Skeletal muscle tissue (tissue), 4 donors: ENCODE data around the gene CILP. TPM values are rescaled to one million over a fixed set of nuclear protein-coding genes. Genes with fewer than 3 reads are reported as not detected.
A peak's percentile ranks its signal among the peaks of the same experiment; 100 is the strongest.
"Not testable (repeated sequence)": the region's sequence is repeated elsewhere in the genome, so short reads cannot be mapped to it uniquely, and the experiment has no call there.

Experiments
- H3K27ac ChIP-seq: one replicate; pipeline ENCODE4 v1.7.0; 2013; ENCODE audit warnings: mild to moderate bottlenecking, low read depth, low read length, inconsistent platforms
- H3K27me3 ChIP-seq, 3 donors: one replicate each; pipeline ENCODE4 v1.7.0; 2013; ENCODE audit warnings: low read length in 3 of 3; ENCODE audit not compliant: control insufficient read depth in 3 of 3, insufficient read depth in 3 of 3
- H3K36me3 ChIP-seq, 3 donors: one replicate each; pipeline ENCODE4 v1.7.0; 2013; ENCODE audit warnings: low read length in 3 of 3; ENCODE audit not compliant: control insufficient read depth in 3 of 3, insufficient read depth in 3 of 3
- H3K4me1 ChIP-seq, 3 donors: one replicate each; pipeline ENCODE4 v1.7.0; 2013; ENCODE audit warnings: low read length in 3 of 3, mild to moderate bottlenecking in 3 of 3; ENCODE audit not compliant: control insufficient read depth in 3 of 3, insufficient read depth in 3 of 3
- H3K4me3 ChIP-seq, 3 donors: one replicate each; pipeline ENCODE4 v1.7.0; 2013; ENCODE audit warnings: low read length in 3 of 3
- H3K9ac ChIP-seq, 3 donors: one replicate each; pipeline ENCODE4 v1.7.0; 2013; ENCODE audit warnings: low read length in 3 of 3, mild to moderate bottlenecking in 3 of 3, moderate library complexity in 2 of 3, low read depth in 1 of 3
- H3K9me3 ChIP-seq, 3 donors: one replicate each; pipeline ENCODE4 v1.7.0; 2013; ENCODE audit warnings: low read length in 3 of 3; ENCODE audit not compliant: control insufficient read depth in 3 of 3
- total RNA-seq: library from RNA; depleted of rRNA; stranded (reverse); fragments of >200 nt; gene quantifications from one replicate; pipeline ENCODE4 v1.2.3, GENCODE V29; 2014
- donor health status: Osteomylitis.

Gene CILP
- total RNA-seq, 1 donor from 2014 or later: 38.1 TPM

DNA sequence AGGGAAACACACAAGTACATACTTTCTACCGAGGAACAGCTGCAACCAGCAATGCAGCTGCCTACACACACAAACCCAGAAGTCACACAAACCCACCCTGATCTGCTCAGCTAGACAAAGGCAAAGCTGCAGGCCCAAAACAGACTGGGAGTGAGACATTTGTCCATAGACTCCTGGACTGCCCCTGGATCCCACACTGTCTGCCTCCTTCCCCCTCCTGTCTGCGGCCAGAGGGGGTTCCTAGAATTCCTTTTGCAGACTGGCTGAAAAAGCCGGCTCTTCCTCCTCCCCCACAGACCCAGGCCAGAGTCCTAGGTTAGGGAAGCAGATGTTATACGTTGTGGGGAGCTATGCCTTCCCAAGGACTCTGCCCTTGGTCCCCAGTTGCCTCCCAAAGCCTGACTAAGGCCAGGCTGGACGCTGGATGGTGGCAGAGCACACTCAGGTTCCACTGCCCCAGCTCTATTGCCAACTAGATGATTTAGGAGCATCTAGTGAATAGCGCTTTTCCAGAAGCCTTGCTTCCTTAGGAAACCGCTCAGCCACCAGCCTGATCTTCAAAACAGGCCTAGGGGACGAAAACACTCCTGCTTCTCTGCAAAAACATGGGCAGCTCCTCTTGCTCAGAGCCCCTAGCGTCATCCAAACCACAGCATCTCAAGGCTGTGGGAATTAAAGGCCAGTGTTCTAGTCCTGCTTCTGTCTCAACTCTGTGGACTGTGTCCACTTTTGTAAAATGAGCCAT lies 37.4 kb upstream of the CILP start:
- H3K9ac ChIP-seq: no peak overlapping the region
- peaks cover 0 to 2% (median 0%) of the 10 kb centered on the region in 3 donors for H3K36me3 ChIP-seq
- H3K4me3 ChIP-seq: no peak overlapping the region
- H3K4me1 ChIP-seq: peaks cover 18 to 22% (median 21%) of the 10 kb centered on the region in 3 donors
- no peaks in the 10 kb centered on the region for H3K27me3 ChIP-seq
- H3K27ac ChIP-seq: peak overlapping the region; percentile 60
- no peaks in the 10 kb centered on the region for H3K9me3 ChIP-seq

GRCh38 chr15:65246939-65247338 lies 35.7 kb upstream of the CILP start:
- H3K9ac ChIP-seq: no peak overlapping the region
- H3K27me3 ChIP-seq: no peaks in the 10 kb centered on the region
- H3K27ac ChIP-seq: no peak overlapping the region
- H3K4me3 ChIP-seq: no peak overlapping the region
- H3K9me3 ChIP-seq: no peaks in the 10 kb centered on the region
- H3K4me1 ChIP-seq: peaks cover 18 to 22% (median 21%) of the 10 kb centered on the region in 3 donors
- peaks cover 0 to 2% (median 0%) of the 10 kb centered on the region in 3 donors for H3K36me3 ChIP-seq

- no peaks in the 10 kb centered on the region for H3K9me3 ChIP-seq
- H3K27me3 ChIP-seq: no peaks in the 10 kb centered on the region
- peaks cover 0 to 2% (median 0%) of the 10 kb centered on the region in 3 donors for H3K36me3 ChIP-seq
- peak overlapping the region; percentile 64 for H3K27ac ChIP-seq
- peak overlapping the region in 1 of 3 donors; percentile 21 for H3K9ac ChIP-seq
- no peak overlapping the region for H3K4me3 ChIP-seq
- peaks cover 18 to 22% (median 21%) of the 10 kb centered on the region in 3 donors for H3K4me1 ChIP-seq
These were observed 34.9 kb upstream of the CILP start for GRCh38 chr15:65246026-65246714.

GRCh38 chr15:65245096-65245856 lies 34.0 kb upstream of the CILP start:
- Histone ChIP-seq H3K9ac (peak overlapping the region in 1 of 3 donors; percentile 21), H3K27me3 (no peaks in the 10 kb centered on the region), H3K27ac (peak overlapping the region; percentile 64), H3K9me3 (no peaks in the 10 kb centered on the region), H3K4me3 (no peak overlapping the region), H3K4me1 (peaks cover 18 to 22% (median 21%) of the 10 kb centered on the region in 3 donors), H3K36me3 (peaks cover 0 to 2% (median 0%) of the 10 kb centered on the region in 3 donors)

DNA sequence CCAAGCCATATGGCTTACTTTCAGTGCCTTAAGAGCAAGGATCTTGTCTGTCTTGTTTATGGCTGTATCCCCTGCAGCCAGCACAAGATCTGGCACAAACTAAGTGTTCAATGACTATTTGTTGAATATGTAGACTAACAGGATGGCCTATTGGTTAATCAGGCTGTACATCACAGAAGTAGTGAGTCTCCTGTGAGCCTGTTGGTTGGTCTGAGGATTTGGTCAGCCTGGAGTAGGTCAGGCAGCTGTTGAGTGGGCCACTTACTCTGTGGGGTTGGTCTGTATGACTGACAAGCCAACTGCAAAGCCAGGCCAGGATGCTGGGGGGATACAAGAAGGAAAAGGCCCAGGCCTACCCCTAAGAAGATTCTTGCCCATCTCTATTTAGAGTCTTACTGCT lies 33.4 kb upstream of the CILP start:
- no peak overlapping the region for H3K9ac ChIP-seq
- no peak overlapping the region for H3K4me3 ChIP-seq
- H3K4me1 ChIP-seq: peaks cover 18 to 21% (median 21%) of the 10 kb centered on the region in 3 donors
- no peaks in the 10 kb centered on the region for H3K9me3 ChIP-seq
- peaks cover 0 to 2% (median 0%) of the 10 kb centered on the region in 3 donors for H3K36me3 ChIP-seq
- no peak overlapping the region for H3K27ac ChIP-seq
- no peaks in the 10 kb centered on the region for H3K27me3 ChIP-seq

GRCh38 chr15:65236443-65236842 lies 25.2 kb upstream of the CILP start:
- not testable (repeated sequence) for H3K4me1 ChIP-seq, H3K4me3 ChIP-seq, H3K27me3 ChIP-seq, H3K27ac ChIP-seq, H3K36me3 ChIP-seq, H3K9me3 ChIP-seq, H3K9ac ChIP-seq

GRCh38 chr15:65233696-65234095 lies 22.4 kb upstream of the CILP start:
- Histone ChIP-seq H3K9me3 (no peaks in the 10 kb centered on the region), H3K4me1 (no peaks in the 10 kb centered on the region), H3K36me3 (no peaks in the 10 kb centered on the region), H3K9ac (no peak overlapping the region), H3K4me3 (no peak overlapping the region), H3K27me3 (no peaks in the 10 kb centered on the region), H3K27ac (no peak overlapping the region)

DNA sequence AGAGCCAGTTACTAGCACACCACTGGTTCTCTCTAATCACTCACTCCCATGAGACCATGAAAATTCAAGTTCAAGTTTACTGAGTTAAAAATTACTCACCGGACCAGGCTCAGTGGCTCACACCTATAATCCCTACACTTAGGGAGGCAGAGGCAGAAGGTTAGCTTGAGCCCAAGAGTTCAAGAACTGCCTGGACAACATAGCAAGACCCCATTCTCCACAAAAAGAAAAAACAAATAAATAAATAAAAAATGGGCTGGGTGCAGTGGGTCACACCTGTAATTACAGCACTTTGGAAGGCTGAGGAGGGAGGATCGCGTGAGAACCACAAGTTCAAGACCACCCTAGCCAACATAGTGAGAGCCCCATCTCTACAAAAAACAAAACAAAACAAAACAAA lies 21.2 kb upstream of the CILP start:
- Histone ChIP-seq H3K36me3 (no peaks in the 10 kb centered on the region), H3K4me3 (no peak overlapping the region), H3K27me3 (no peaks in the 10 kb centered on the region), H3K27ac (no peak overlapping the region), H3K9ac (no peak overlapping the region), H3K4me1 (no peaks in the 10 kb centered on the region), H3K9me3 (no peaks in the 10 kb centered on the region)

- Histone ChIP-seq H3K27me3 (no peaks in the 10 kb centered on the region), H3K9ac (no peak overlapping the region), H3K27ac (no peak overlapping the region), H3K4me1 (no peaks in the 10 kb centered on the region), H3K9me3 (no peaks in the 10 kb centered on the region), H3K36me3 (no peaks in the 10 kb centered on the region), H3K4me3 (no peak overlapping the region)
These were observed 20.0 kb upstream of the CILP start for GRCh38 chr15:65231306-65231705.

DNA sequence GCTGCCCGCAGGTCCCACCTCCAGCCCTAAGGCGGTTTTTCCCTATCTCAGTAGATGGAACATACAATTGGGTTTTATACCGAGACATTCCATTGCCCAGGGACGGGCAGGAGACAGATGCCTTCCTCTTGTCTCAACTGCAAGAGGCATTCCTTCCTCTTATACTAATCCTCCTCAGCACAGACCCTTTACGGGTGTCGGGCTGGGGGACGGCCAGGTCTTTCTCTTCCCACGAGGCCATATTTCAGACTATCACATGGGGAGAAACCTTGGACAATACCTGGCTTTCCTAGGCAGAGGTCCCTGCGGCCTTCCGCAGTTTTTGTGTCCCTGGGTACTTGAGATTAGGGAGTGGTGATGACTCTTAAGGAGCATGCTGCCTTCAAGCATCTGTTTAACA lies 15.6 kb upstream of the CILP start:
- H3K4me3 ChIP-seq, H3K9me3 ChIP-seq, H3K36me3 ChIP-seq: not testable (repeated sequence)

More for the DNA sequence above, 15.6 kb upstream of the CILP start:
- not testable (repeated sequence) for H3K27ac ChIP-seq, H3K27me3 ChIP-seq, H3K9ac ChIP-seq, H3K4me1 ChIP-seq
